ENCODE data around the gene MAP10.
A peak's percentile ranks its signal among the peaks of the same experiment; 100 is the strongest.
"Not testable (repeated sequence)": the region's sequence is repeated elsewhere in the genome, so short reads cannot be mapped to it uniquely, and the experiment has no call there.

Gene MAP10, protein sequence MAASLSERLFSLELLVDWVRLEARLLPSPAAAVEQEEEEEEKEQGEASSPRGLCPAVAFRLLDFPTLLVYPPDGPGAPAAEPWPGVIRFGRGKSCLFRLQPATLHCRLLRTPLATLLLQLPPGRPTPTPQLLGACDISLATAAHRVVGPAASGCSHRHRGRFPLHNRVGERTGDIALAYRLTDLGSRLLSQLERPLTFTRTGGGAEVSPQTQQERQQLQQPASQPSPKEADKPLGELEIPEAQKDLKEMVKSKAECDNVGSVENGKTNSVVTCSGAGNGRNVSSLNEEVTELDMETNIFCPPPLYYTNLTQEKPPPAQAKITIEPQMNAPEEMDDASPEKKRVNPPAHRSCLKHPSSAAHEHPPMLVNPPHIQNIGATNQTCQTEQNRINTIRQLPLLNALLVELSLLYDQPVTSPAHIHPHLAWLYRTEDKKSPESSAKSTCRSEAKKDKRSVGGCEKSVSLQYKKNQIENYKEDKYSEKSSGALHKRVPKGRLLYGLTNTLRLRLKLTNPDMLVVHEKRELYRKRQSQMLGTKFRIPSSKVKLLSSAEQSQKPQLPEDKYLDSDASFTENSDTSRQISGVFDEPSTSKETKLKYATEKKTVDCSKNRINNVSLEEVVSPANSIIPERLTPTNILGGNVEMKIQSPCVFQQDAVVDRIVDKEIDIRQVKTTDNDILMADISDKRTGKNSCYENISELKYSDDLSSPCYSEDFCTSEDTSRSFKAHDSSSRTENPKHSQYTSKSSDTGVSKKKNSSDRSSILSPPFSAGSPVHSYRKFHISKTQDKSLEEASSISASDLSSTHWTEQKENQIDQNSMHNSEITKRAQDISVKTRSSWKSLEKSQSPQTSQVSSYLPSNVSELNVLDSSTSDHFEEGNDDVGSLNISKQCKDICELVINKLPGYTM

DNA sequence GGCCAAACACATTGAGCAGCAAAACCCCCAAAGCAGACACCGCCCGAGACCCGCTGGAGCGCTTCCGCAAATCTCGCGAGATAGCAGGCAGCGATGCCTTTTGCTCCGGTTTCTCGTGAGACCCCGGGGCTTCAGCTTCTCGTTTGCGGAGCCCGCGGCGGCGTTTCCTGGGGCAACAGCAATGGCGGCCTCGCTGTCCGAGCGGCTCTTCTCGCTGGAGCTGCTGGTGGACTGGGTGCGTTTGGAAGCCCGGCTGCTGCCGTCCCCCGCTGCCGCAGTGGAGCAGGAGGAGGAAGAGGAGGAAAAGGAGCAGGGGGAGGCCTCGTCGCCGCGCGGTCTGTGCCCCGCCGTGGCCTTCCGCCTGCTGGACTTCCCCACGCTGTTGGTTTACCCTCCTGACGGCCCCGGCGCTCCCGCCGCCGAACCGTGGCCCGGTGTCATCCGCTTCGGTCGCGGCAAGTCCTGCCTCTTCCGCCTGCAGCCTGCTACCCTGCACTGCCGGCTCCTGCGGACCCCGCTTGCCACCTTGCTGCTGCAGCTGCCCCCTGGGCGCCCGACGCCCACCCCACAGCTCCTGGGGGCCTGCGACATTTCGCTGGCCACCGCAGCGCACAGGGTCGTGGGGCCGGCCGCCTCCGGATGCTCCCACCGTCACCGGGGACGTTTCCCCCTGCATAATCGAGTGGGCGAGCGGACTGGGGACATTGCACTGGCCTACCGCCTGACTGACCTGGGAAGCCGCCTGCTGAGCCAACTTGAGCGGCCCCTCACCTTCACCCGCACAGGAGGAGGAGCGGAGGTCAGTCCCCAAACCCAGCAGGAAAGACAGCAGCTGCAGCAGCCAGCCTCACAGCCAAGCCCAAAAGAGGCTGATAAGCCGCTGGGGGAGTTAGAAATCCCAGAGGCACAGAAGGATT, at the start of gene MAP10:
Gene MAP10, plus strand, starts transcription at position 148 of the 917 bp plus-strand sequence. Its CDS starts 34 bp downstream, at position 182.
- DNase-seq (ENCODE audit: low read depth in 3 of 3, low spot score in 1 of 3) = peak; percentile 34 to 45 (median 41)

DNA sequence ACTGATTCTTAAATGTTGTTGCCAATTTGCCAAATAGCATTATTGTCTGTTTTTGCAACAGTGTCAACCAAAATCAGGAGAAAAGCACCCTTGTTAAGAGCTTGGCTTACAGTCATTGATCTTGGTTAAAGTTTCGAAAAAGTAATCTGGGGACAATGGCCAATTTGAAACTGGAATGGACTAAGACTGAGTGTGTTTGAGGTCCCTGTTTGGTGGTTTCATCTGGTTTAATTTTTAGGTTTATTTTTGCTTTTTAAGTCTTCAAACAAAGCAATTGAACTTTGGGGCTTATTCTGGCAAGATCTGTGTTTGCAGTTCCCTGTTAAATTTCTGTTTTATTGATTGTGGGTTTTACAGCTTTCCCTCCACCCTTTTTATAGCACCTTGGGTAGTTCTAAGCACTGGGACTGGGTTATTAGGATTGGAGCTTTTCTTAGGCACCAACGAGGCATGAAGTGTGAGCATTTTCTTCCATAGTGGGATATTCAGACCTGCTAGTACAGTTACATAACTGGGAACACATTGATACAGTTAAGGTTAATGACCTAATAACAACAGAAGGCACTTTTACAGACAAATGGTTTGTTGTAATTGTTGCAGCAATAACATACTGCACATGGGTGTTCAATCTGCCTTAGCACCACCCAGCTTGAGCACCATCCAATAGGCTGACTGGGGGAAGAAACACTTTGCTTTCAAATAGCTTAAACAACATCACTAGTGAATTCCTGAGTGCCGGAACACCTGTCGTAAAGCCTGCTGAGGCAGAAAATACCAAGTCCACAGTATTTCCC, 40.6 kb upstream of the MAP10 start:
- no peak for DNase-seq (ENCODE audit: low read depth in 3 of 3, low spot score in 1 of 3)

DNA sequence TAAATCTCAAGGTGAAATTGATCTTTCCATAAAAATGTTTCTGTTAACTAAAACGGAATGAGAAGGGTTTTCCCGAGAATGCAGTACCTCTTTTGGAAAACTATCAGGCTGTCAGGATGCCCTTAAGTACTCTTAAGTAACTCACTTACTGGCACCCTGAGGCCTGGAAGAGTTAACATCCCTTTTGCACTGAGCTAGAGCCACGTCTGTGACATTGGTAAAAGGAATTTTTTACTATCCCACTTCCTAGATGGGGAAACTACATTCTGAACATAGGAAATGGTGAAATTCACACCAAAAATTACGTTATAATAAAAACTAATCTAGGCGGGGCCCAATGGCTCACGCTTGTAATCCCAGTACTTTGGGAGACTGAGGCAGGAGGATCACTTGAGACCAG, 39.7 kb upstream of the MAP10 start:
- no peak for DNase-seq (ENCODE audit: low read depth in 3 of 3, low spot score in 1 of 3)

DNA sequence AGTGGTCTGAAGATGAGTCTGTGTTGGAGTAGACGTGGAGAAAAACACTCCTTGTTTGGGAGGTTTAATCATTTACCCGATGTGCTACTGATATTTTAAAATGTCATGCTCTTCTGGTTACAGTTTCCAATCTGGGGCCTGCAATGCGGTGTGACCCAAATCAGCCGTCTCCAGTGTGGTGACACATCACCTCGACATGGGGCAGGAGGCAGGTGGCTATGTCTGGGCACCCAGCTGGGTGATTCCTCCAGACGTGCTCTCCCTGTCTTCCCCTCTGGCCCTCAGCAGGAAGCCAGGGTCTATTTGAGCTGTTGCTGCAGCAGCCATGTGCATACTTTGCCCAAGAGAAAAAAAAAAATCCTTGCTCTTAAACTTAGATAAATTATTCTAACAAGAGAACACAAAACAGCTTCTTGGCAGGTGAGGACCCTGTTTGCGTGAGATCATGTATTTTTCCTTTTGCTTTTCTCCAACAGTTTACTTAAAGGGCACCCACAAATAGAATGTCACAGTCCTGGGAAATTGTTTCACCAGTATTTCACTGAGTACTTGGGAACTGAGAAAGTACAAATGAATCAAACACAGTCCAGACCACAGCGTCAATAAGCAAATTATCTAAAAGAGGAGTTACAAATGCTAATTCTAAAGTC, 38.9 kb upstream of the MAP10 start:
- DNase-seq (ENCODE audit: low read depth in 3 of 3, low spot score in 1 of 3) = no peak

DNA sequence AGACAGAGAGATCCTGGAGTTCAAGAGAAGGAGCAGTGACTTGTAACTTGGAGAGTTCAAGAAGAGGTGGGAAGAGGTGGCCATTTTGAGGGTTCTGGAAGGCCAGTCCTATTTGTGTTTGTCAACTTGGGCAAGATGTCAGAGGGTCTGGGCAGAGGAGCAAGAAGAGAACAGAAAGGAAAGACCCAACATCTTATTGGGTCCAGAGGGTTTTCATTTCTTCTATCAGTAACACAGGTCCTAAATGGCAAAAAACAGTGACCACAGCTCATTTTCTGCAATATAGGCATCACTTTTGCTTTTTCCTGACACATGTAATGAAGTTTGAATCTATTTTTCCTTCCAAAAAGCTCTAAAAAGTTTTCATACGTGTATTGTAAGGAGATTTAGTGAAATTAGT, 38.3 kb upstream of the MAP10 start:
- no peak for DNase-seq (ENCODE audit: low read depth in 3 of 3, low spot score in 1 of 3)

DNA sequence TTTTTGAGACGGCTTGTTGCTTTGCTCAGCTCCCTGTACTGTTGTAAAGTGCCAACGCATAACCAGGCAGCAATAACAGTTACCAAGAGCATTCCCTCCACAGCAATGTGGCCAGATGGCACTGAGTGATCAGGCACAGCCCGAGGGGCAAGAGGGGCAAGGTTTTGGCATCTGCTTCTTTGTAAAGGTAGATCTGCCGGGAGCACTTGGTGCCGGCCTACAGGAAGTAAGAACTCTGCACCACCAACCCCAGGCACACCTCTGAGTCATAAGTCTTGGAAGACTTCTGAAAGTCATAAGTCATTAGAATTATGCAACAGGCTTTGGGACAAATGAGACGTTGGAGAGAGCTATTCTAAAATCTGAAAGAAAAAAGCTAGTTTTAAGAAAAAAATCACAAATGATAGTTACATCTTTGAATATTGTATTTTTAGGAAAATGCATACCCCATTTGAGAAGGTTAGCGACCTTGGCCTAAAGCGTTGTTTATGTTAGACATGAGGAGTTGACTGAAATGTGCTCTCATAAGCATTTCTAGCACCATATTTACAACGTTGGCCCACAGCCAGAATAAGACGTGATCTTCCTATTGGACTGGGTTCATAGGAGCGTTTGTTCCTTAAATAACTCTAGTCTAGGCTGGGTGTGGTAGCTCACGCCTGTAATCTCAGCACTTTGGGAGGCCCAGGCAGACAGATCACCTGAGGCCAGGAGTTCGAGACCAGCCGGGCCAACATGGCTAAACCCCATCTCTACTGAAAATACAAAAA, 37.7 kb upstream of the MAP10 start:
- no peak for DNase-seq (ENCODE audit: low read depth in 3 of 3, low spot score in 1 of 3)

DNA sequence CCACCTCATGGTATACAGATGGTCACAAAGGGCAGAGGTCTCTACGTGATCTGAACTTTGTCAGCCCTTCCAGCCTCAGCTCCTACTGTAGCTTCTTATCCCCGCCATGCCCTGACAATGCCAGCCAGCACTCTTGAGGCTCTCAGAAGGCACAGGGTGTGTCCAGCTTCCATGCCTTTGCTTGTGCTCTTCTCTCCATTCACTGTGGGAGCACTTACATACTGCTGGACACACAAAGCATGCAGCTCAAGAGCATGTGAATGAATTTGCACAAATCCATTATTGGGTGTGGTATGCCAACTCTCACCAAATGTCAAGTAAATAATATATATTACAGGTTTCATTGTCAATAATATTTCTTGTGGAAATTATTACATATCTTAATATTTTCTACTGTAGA, 36.4 kb upstream of the MAP10 start:
- no peak for DNase-seq (ENCODE audit: low read depth in 3 of 3, low spot score in 1 of 3)

DNA sequence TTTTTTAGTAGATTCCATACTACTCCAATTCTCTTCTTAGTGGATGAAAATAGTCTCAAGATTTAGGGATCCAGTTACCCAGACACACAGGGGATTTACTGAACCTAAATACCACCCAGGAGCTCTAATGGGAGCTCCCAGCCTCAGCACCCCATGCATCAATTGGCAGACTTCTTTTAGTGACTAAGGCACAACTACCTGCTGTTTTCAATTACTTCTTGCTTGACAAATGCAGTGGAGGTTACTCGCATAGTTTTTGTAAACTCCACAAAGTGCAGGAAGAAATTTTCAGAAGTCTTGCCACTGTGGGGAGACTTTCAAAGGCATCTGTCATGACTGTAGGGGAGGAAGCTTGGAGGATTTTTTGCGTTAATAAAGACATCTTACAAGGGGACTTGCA, 35.5 kb upstream of the MAP10 start:
- no peak for DNase-seq (ENCODE audit: low read depth in 3 of 3, low spot score in 1 of 3)

DNA sequence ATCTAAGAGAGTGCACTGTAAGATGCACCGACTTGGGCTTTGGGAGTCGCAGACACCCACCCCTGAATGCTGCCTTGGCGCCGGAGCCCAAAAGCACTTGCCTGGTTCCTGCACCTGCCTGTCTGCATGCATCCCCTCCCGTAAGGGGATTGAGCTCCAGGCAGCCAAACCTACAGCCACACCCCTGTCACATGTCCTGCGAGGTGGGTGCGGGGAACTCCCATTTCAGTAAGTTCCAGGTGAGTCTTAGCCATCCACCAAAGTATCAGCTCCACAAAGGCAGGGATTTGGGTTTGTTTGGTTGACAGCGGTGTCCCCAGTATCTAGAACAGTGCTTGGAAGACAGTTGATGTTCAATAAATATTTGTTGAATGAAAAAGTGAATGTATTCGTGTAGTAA, 31.5 kb upstream of the MAP10 start:
- no peak for DNase-seq (ENCODE audit: low read depth in 3 of 3, low spot score in 1 of 3)

DNA sequence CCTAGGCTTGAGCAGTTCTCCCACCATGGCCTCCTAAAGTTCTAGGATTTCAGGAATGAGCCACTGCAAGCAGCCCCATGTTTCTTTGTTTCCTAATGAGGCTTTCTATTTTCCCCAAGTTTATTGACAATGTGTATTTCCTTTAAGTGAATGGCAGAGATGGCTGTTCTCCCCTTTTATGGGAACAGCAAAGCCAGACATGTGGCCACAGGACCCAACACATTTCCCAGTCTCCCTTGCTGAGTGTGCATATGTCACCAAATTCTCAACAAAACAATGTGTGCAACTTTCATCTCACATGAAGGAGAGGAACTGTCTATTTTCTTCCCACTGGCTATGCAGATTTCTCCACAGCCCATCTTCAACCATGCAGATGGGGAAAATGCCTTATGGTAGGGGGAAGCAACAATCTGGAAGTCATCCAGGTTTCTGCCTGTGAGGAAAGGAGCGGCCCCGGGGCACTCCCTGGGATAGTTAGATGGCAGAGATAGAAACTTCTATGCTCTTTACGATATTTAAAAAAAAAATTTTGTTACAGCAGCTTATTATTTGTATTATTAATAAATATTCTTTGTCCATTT, 28.6 kb upstream of the MAP10 start:
- DNase-seq (ENCODE audit: low read depth in 3 of 3, low spot score in 1 of 3) = no peak

DNA sequence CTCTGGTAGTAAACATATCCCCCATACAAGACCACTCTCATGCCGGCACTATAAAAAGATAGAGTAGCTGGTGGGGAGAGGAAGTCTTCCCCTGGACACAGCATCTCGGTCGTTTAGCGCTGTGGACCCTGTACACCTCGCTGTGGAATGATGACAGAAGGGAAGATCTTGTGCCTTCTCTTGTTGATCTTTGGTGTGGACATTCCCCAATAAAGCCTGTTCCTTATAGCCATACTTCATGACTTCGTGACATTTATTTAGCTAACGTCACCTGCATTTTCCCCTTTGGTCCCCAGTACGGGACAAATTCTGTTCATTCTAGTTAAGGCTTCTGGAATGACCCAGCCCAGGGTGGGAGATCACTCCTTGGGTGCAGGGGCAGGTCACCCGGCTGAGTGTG, 24.9 kb upstream of the MAP10 start:
- no peak for DNase-seq (ENCODE audit: low read depth in 3 of 3, low spot score in 1 of 3)

DNA sequence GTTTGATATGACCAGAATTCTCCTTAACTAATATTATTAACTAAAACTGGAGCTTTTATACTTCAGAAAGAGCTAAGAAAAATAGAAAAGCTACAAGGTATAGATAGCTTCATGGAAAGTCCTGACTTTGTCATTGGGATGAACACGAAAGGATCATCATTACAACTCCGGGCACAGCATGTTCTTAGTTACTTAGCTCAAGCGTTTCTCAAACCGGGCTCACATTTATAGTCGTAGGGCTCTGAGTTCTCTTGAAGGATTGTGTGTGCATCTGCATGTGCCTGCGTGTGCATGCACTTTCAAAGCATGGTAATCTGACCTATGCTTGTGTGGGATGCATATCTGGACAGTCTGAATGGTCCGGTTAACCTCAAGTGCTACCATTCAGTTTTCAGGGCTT, 20.4 kb upstream of the MAP10 start:
- no peak for DNase-seq (ENCODE audit: low read depth in 3 of 3, low spot score in 1 of 3)

DNA sequence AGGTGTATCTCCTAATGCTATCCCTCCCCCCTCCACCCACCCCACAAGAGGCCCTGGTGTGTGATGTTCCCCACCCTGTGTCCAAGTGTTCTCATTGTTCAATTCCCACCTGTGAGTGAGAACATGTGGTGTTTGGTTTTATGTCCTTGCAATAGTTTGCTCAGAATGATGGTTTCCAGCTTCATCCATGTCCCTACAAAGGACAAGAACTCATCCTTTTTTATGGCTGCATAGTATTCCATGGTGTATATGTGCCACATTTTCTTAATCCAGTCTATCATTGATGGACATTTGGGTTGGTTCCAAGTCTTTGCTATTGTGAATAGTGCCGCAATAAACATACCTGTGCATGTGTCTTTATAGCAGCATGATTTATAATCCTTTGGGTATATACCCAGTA, 19.6 kb upstream of the MAP10 start:
- not testable (repeated sequence) for DNase-seq (ENCODE audit: low read depth in 3 of 3, low spot score in 1 of 3)

DNA sequence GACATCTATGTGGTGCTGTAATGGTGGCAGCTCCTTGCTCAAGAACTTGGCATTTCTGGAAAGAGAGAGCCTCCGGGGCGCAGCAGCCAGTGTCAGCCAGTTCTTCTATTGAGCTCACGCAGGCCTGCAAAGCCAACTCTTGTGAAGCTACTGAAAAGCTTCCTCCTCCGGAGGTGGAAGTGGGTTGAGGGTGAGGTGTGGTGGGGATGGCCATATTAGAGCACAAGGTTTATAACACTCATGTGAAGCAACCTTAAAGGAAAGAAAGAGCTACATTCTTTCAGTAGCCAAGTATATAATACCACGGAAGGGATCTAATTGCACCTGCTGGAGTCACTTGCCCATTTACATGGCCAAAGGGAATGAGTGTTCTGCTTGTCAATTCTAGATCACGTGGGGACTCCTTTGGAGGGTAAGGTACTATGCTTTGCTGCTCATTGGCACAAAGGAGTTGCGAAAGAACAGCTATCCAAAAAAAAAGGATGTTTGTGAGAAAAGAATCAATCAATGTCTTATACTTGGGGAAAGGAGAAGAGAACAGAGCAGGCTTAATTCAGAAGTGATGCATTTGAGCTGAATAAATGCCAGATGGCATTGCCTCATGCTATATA, 18.3 kb upstream of the MAP10 start:
- DNase-seq (ENCODE audit: low read depth in 3 of 3, low spot score in 1 of 3) = no peak

DNA sequence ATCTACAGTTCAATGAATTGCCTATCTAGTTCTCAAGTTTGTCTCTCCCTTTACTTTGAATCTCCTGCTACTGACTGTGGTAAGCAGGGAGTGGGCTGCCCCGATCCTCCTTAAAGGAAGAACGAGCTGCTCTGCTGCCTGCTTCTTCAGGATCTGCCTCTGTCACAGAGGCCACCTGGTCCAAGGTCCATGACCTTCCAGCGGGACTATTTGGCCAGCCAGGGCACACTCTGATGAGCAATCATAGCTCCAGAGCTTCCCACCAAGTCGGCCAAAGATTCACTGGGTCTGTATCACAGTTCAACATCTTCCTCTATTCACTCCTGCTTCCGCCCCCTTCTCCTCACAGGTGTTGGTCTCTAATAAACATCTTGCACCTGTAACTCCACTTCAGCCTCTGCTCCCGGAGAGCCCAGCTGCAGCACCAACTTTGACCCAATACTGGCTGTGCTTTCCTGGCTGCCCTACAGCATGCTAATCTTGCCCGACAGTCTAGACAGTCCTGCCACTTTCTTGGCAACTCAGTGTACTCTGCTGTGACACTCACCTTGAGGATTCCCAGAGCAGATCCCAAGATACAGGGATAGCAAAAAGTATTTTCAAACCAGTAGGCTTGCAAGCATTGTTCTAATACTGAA, 16.9 kb upstream of the MAP10 start:
- DNase-seq (ENCODE audit: low read depth in 3 of 3, low spot score in 1 of 3) = no peak

DNA sequence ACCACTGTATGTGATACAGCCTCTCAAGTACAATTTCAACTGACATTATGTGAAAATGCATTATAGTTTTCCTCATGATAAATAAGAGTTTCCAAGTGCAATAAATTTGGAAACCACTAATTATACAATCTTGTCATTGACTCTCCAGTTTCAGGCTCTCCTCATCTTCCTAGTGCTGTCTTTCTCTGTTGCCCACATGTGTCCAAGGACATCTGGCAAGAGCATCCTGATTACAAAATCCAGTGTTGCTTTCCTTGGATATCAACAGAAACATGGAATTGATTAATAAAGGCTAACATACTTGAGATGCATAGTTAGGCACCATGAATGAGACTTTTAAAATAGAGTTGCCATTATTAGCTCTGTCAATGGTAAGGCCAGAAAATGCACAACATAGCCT, 15.6 kb upstream of the MAP10 start:
- no peak for DNase-seq (ENCODE audit: low read depth in 3 of 3, low spot score in 1 of 3)

DNA sequence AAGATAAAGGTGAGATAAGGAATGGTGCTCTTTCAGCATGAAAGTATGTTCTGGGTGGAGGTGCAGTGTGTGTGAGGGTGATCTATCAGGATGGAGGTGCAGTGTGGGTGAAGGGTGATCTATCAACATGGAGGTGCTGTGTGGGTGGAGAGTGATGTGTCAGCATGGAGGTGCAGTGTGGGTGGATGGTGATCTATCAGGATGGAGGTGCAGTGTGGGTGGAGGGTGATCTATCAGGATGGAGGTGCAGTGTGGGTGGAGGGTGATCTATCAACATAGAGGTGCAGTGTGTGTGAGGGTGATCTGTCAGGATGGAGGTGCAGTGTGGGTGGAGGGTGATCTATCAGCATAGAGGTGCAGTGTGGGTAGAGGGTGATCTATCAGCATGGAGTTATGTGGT, 12.3 kb upstream of the MAP10 start:
- no peak for DNase-seq (ENCODE audit: low read depth in 3 of 3, low spot score in 1 of 3)

DNA sequence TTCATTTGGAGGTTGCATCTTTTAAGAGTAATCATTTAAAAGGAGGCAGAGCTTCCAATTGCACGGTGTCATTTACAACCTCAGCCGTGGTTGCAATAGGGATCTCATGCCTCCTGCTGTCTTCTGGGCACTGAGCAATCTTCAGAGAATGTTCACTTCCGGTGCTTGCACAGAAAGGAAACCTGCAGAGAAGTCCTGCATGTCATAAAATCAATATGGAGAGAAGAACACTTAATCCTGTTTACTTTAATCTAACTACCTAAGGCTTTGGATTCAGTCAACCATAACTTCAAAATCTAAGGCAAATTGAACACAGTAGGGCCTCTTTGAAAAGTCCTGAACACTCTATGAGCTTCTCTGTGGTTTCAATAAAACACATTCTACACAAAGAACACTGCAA, 11.3 kb upstream of the MAP10 start:
- no peak for DNase-seq (ENCODE audit: low read depth in 3 of 3, low spot score in 1 of 3)
